ENCODE measurements around the gene XCL1. TPM values are rescaled to one million over a fixed set of nuclear protein-coding genes. Genes with fewer than 3 reads are reported as not detected.

XCL1 gene
- total RNA-seq, 1 experiment from 2014 or later: 0.26 TPM

GRCh38 chr1:168591066-168591465, 14.7 kb downstream of the XCL1 start:
- no peak for DNase-seq
- Histone ChIP-seq H2BK120ac (ENCODE audit: low read depth, low read length, poor library complexity, severe bottlenecking) (no peak overlapping the region), H3K27me3 (ENCODE audit: insufficient read depth, low read length) (no peaks in the 10 kb centered on the region), H2AK5ac (ENCODE audit: insufficient read length, low read length) (no peak overlapping the region), H3K4ac (ENCODE audit: low read depth, low read length) (no peak overlapping the region), H2AFZ (ENCODE audit: low read length) (no peak overlapping the region), H3K4me1 (ENCODE audit: insufficient read depth, low read length) (no peaks in the 10 kb centered on the region), H3K23ac (ENCODE audit: insufficient read length, low read depth, low read length) (no peak overlapping the region), H3K56ac (ENCODE audit: insufficient read length, low read depth, low read length) (no peak overlapping the region), H3K27ac (ENCODE audit: insufficient read length, low read depth, low read length) (no peak overlapping the region), H3K4me2 (ENCODE audit: insufficient read depth, insufficient read length, low read length) (no peak overlapping the region), H4K20me1 (ENCODE audit: control insufficient read depth, insufficient read depth, insufficient read length) (no peaks in the 10 kb centered on the region), H4K5ac (ENCODE audit: insufficient read length, low read depth, low read length) (no peak overlapping the region), H3K9ac (ENCODE audit: extremely low read depth, insufficient read length, low read length) (no peak overlapping the region), H3K9me3 (ENCODE audit: control insufficient read depth, low read depth, low read length) (no peaks in the 10 kb centered on the region), H2BK5ac (ENCODE audit: insufficient read length, low read length) (no peak overlapping the region), H2BK20ac (ENCODE audit: low read depth, low read length, poor library complexity, severe bottlenecking) (no peak overlapping the region), H3K79me1 (ENCODE audit: insufficient read depth, low read depth, low read length, poor library complexity, severe bottlenecking) (no peaks in the 10 kb centered on the region), H3K18ac (ENCODE audit: insufficient read length, low read depth, low read length) (no peak overlapping the region), H3K14ac (ENCODE audit: insufficient read depth, low read length) (no peak overlapping the region), H3T11ph (ENCODE audit: low read length) (no peak overlapping the region), H2BK15ac (ENCODE audit: low read depth, low read length) (no peak overlapping the region), H3K79me2 (ENCODE audit: insufficient read depth, low read length) (no peaks in the 10 kb centered on the region), H3K23me2 (ENCODE audit: insufficient read length, low read depth, low read length, poor library complexity, severe bottlenecking) (no peaks in the 10 kb centered on the region), H4K8ac (replicated peaks; ENCODE audit: insufficient read length, low read depth, low read length) (no peak overlapping the region), H2BK12ac (ENCODE audit: insufficient read length, low read depth, low read length) (no peak overlapping the region), H4K91ac (ENCODE audit: insufficient read length, low read depth, low read length) (no peak overlapping the region)
- Mint-ChIP-seq H3K27me3 (ENCODE audit: low read depth) (no peaks in the 10 kb centered on the region), H3K27ac (no peak overlapping the region), H3K36me3 (ENCODE audit: insufficient read depth in 1 of 3, low read depth in 3 of 3) (no peaks in the 10 kb centered on the region; a peak in 1 of 7 replicates), H3K4me3 (no peak overlapping the region), H3K4me1 (no peaks in the 10 kb centered on the region), H3K9me3 (no peaks in the 10 kb centered on the region)
- no CpG with 5 or more reads among the region's 5 CpGs for WGBS (ENCODE audit: extremely low coverage, insufficient read length, low lambda C conversion rate)
- TF ChIP-seq CTCF (conservative IDR thresholded peaks at IDR 0.05): no peak
